Activated naive CD8-positive, alpha-beta T cell treated with anti-CD3 and anti-CD28 coated beads for 36 hours (primary cell): Measurements from ENCODE around the gene CFLAR. TPM values are rescaled to one million over a fixed set of nuclear protein-coding genes. Genes with fewer than 3 reads are reported as not detected.
"Not testable (repeated sequence)": the region's sequence is repeated elsewhere in the genome, so short reads cannot be mapped to it uniquely, and the experiment has no call there.

Experiments
- DNase-seq: peaks from one replicate; pipeline ENCODE4 v3.0.0; 2021
- H3K27ac Mint-ChIP-seq: one replicate; pipeline ENCODE4 v1.8.0; 2022; ENCODE audit warnings: mild to moderate bottlenecking, moderate library complexity, mixed read lengths
- H3K27me3 Mint-ChIP-seq: one replicate; pipeline ENCODE4 v1.8.0; 2022; ENCODE audit warnings: mild to moderate bottlenecking, mixed read lengths
- H3K36me3 Mint-ChIP-seq: one replicate; pipeline ENCODE4 v1.8.0; 2021; ENCODE audit warnings: mild to moderate bottlenecking, mixed read lengths
- H3K4me1 Mint-ChIP-seq: one replicate; pipeline ENCODE4 v1.8.0; 2021; ENCODE audit warnings: mixed read lengths
- H3K4me3 Mint-ChIP-seq: one replicate; pipeline ENCODE4 v1.8.0; 2022; ENCODE audit warnings: mild to moderate bottlenecking, moderate library complexity, mixed read lengths
- H3K9me3 Mint-ChIP-seq: one replicate; pipeline ENCODE4 v1.8.0; 2022; ENCODE audit warnings: mixed read lengths
- total RNA-seq, 2 experiments: library from RNA; stranded (reverse); gene quantifications; one replicate each; pipeline ENCODE4 v1.2.3, GENCODE V29; 2021

CFLAR gene
- total RNA-seq, 2 experiments from 2014 or later = 190 to 198 TPM

- peaks cover 9% of the 10 kb centered on the region for H3K4me1 Mint-ChIP-seq
- H3K27me3 Mint-ChIP-seq = no peaks in the 10 kb centered on the region
- no peaks in the 10 kb centered on the region for H3K36me3 Mint-ChIP-seq
- H3K27ac Mint-ChIP-seq = no peak overlapping the region
- DNase-seq = no peak
- peaks cover 4% of the 10 kb centered on the region for H3K9me3 Mint-ChIP-seq
- no peak overlapping the region for H3K4me3 Mint-ChIP-seq
Measured at GRCh38 chr2:201174687-201175086, 58.7 kb downstream of the CFLAR start.

GRCh38 chr2:201176081-201176481 is 60.1 kb downstream of the CFLAR start:
- Mint-ChIP-seq H3K9me3 (peaks cover 1% of the 10 kb centered on the region), H3K27ac (no peak overlapping the region), H3K4me1 (peaks cover 10% of the 10 kb centered on the region), H3K4me3 (no peak overlapping the region), H3K36me3 (no peaks in the 10 kb centered on the region), H3K27me3 (no peaks in the 10 kb centered on the region)
- DNase-seq = no peak

GRCh38 chr2:201180010-201180409 is 64.0 kb downstream of the CFLAR start:
- Mint-ChIP-seq H3K27ac (no peak overlapping the region), H3K4me1 (peaks cover 16% of the 10 kb centered on the region), H3K27me3 (no peaks in the 10 kb centered on the region)

GRCh38 chr2:201182650-201183364 is 66.8 kb downstream of the CFLAR start, which contains the start of gene CASP10:
CASP10 (plus strand) TSS chr2:201183141; CDS start chr2:201185778, 2,637 bp downstream.
- no peak for DNase-seq
- H3K9me3 Mint-ChIP-seq = peaks cover 3% of the 10 kb centered on the region

More at GRCh38 chr2:201180010-201180409, 64.0 kb downstream of the CFLAR start:
- Mint-ChIP-seq H3K36me3 (peaks cover 6% of the 10 kb centered on the region), H3K9me3 (no peaks in the 10 kb centered on the region), H3K4me3 (no peak overlapping the region)
- DNase-seq = no peak

GRCh38 chr2:201183365-201183727 is 67.4 kb downstream of the CFLAR start:
- DNase-seq = no peak
- Mint-ChIP-seq H3K27me3 (no peaks in the 10 kb centered on the region), H3K27ac (peak overlapping the region; percentile 97), H3K4me3 (peak overlapping the region; percentile 93), H3K36me3 (peaks cover 31% of the 10 kb centered on the region), H3K9me3 (peaks cover 4% of the 10 kb centered on the region), H3K4me1 (peaks cover 39% of the 10 kb centered on the region)

More at GRCh38 chr2:201182650-201183364, 66.8 kb downstream of the CFLAR start, which contains the start of gene CASP10:
- Mint-ChIP-seq H3K4me3 (peak within 1 kb of the TSS; percentile 93), H3K36me3 (peaks cover 25% of the 10 kb centered on the region), H3K27ac (peak within 1 kb of the TSS; percentile 97), H3K4me1 (peaks cover 36% of the 10 kb centered on the region), H3K27me3 (no peaks in the 10 kb centered on the region)

- not testable (repeated sequence) for H3K9me3 Mint-ChIP-seq, DNase-seq, H3K27me3 Mint-ChIP-seq
- H3K4me1 Mint-ChIP-seq = peaks cover 41% of the 10 kb centered on the region
- peak overlapping the region; percentile 93 for H3K4me3 Mint-ChIP-seq
- peaks cover 35% of the 10 kb centered on the region for H3K36me3 Mint-ChIP-seq
- peak overlapping the region; percentile 95 for H3K27ac Mint-ChIP-seq
Measured at GRCh38 chr2:201183835-201184234, 67.9 kb downstream of the CFLAR start.

- peaks cover 42% of the 10 kb centered on the region for H3K4me1 Mint-ChIP-seq
- not testable (repeated sequence) for DNase-seq
- H3K27ac Mint-ChIP-seq = peak overlapping the region; percentile 95
Measured at GRCh38 chr2:201184248-201184647, 68.3 kb downstream of the CFLAR start.

GRCh38 chr2:201185863-201186262 is 69.9 kb downstream of the CFLAR start:
- peaks cover 52% of the 10 kb centered on the region for H3K36me3 Mint-ChIP-seq
- DNase-seq = no peak
- peaks cover 50% of the 10 kb centered on the region for H3K4me1 Mint-ChIP-seq
- peak overlapping the region; percentile 95 for H3K27ac Mint-ChIP-seq
- peaks cover 6% of the 10 kb centered on the region for H3K9me3 Mint-ChIP-seq
- peak overlapping the region; percentile 93 for H3K4me3 Mint-ChIP-seq
- H3K27me3 Mint-ChIP-seq = no peaks in the 10 kb centered on the region

More at GRCh38 chr2:201184248-201184647, 68.3 kb downstream of the CFLAR start:
- peak overlapping the region; percentile 93 for H3K4me3 Mint-ChIP-seq
- H3K27me3 Mint-ChIP-seq, H3K9me3 Mint-ChIP-seq: not testable (repeated sequence)
- H3K36me3 Mint-ChIP-seq = peaks cover 40% of the 10 kb centered on the region

GRCh38 chr2:201186982-201187381 is 71.0 kb downstream of the CFLAR start:
- no peak for DNase-seq
- no peaks in the 10 kb centered on the region for H3K27me3 Mint-ChIP-seq
- peak overlapping the region; percentile 95 for H3K27ac Mint-ChIP-seq
- H3K36me3 Mint-ChIP-seq = peaks cover 58% of the 10 kb centered on the region
- peaks cover 60% of the 10 kb centered on the region for H3K4me1 Mint-ChIP-seq
- H3K4me3 Mint-ChIP-seq = peak overlapping the region; percentile 51
- peaks cover 6% of the 10 kb centered on the region for H3K9me3 Mint-ChIP-seq

GRCh38 chr2:201188449-201188848 is 72.5 kb downstream of the CFLAR start:
- peaks cover 6% of the 10 kb centered on the region for H3K9me3 Mint-ChIP-seq
- H3K27me3 Mint-ChIP-seq = no peaks in the 10 kb centered on the region
- peaks cover 68% of the 10 kb centered on the region for H3K36me3 Mint-ChIP-seq
- peaks cover 64% of the 10 kb centered on the region for H3K4me1 Mint-ChIP-seq
- peak overlapping the region; percentile 76 for H3K27ac Mint-ChIP-seq
- H3K4me3 Mint-ChIP-seq = no peak overlapping the region
- no peak for DNase-seq

GRCh38 chr2:201191132-201191875 is 75.3 kb downstream of the CFLAR start:
- peaks cover 74% of the 10 kb centered on the region for H3K36me3 Mint-ChIP-seq
- H3K27me3 Mint-ChIP-seq = no peaks in the 10 kb centered on the region
- peaks cover 6% of the 10 kb centered on the region for H3K9me3 Mint-ChIP-seq
- H3K27ac Mint-ChIP-seq = peak overlapping the region; percentile 82
- no peak for DNase-seq
- peaks cover 78% of the 10 kb centered on the region for H3K4me1 Mint-ChIP-seq
- H3K4me3 Mint-ChIP-seq = peak overlapping the region; percentile 1

GRCh38 chr2:201194097-201194496 is 78.1 kb downstream of the CFLAR start:
- Mint-ChIP-seq H3K4me1 (peaks cover 66% of the 10 kb centered on the region), H3K36me3 (peaks cover 62% of the 10 kb centered on the region), H3K9me3 (no peaks in the 10 kb centered on the region), H3K4me3 (peak overlapping the region; percentile 40), H3K27me3 (no peaks in the 10 kb centered on the region), H3K27ac (peak overlapping the region; percentile 60)
- DNase-seq = no peak

GRCh38 chr2:201195331-201195730 is 79.4 kb downstream of the CFLAR start:
- DNase-seq = no peak
- no peak overlapping the region for H3K4me3 Mint-ChIP-seq
- H3K27ac Mint-ChIP-seq = no peak overlapping the region
- no peaks in the 10 kb centered on the region for H3K27me3 Mint-ChIP-seq
- peaks cover 64% of the 10 kb centered on the region for H3K4me1 Mint-ChIP-seq
- H3K36me3 Mint-ChIP-seq = peaks cover 59% of the 10 kb centered on the region
- no peaks in the 10 kb centered on the region for H3K9me3 Mint-ChIP-seq

- DNase-seq = no peak
- Mint-ChIP-seq H3K27ac (no peak overlapping the region), H3K4me3 (no peak overlapping the region), H3K27me3 (no peaks in the 10 kb centered on the region), H3K9me3 (no peaks in the 10 kb centered on the region), H3K4me1 (peaks cover 61% of the 10 kb centered on the region), H3K36me3 (peaks cover 57% of the 10 kb centered on the region)
Measured at GRCh38 chr2:201196003-201196402, 80.0 kb downstream of the CFLAR start.

- no peak for DNase-seq
- H3K27ac Mint-ChIP-seq = no peak overlapping the region
- peaks cover 55% of the 10 kb centered on the region for H3K36me3 Mint-ChIP-seq
- no peak overlapping the region for H3K4me3 Mint-ChIP-seq
- peaks cover 58% of the 10 kb centered on the region for H3K4me1 Mint-ChIP-seq
- no peaks in the 10 kb centered on the region for H3K9me3 Mint-ChIP-seq
- H3K27me3 Mint-ChIP-seq = no peaks in the 10 kb centered on the region
Measured at GRCh38 chr2:201196803-201197202, 80.8 kb downstream of the CFLAR start.
